GM12875 (cell line): Measurements from ENCODE around the gene LMNTD2.
A peak's percentile ranks its signal among the peaks of the same experiment; 100 is the strongest.

ENCODE experiments used
- H3K4me3 ChIP-seq: one replicate; pipeline ENCODE4 v1.5.1; 2011; ENCODE audit warnings: low read depth, low read length, control low read depth
- CTCF ChIP-seq: IDR thresholded peaks from 2 replicates; pipeline ENCODE4 v1.5.1; 2011; ENCODE audit warnings: low read depth, mild to moderate bottlenecking, control low read depth, inconsistent platforms, low read length, moderate library complexity, borderline replicate concordance; ENCODE audit not compliant: insufficient read depth

LMNTD2 gene

GRCh38 chr11:560305-561147 lies at the start of gene LMNTD2, which contains the start of gene RASSF7:
TSS of gene LMNTD2 (minus strand) at chr11:560738. CDS start at chr11:560716, 22 bp downstream.
TSS of gene RASSF7 (plus strand) at chr11:560970. CDS start at chr11:561769, 799 bp downstream.
- H3K4me3 ChIP-seq, result peak within 1 kb of the TSS; percentile 70
- TF ChIP-seq CTCF, result no peak

GRCh38 chr11:609341-609811 lies 48.8 kb upstream of the LMNTD2 start:
- no peak overlapping the region for H3K4me3 ChIP-seq
- no peak for TF ChIP-seq CTCF

GRCh38 chr11:608791-609251 lies 48.3 kb upstream of the LMNTD2 start:
- H3K4me3 ChIP-seq, result no peak overlapping the region
- no peak for TF ChIP-seq CTCF

GRCh38 chr11:607971-608659 lies 47.6 kb upstream of the LMNTD2 start:
- no peak for TF ChIP-seq CTCF
- no peak overlapping the region for H3K4me3 ChIP-seq

- TF ChIP-seq CTCF, result no peak
Measured at GRCh38 chr11:607020-607780, 46.7 kb upstream of the LMNTD2 start.

GRCh38 chr11:606245-606644 lies 45.7 kb upstream of the LMNTD2 start:
- TF ChIP-seq CTCF, result no peak
- H3K4me3 ChIP-seq, result no peak overlapping the region

More at GRCh38 chr11:607020-607780, 46.7 kb upstream of the LMNTD2 start:
- no peak overlapping the region for H3K4me3 ChIP-seq
